ENCODE measurements around the gene C20orf141.
"Not testable (repeated sequence)": the region's sequence is repeated elsewhere in the genome, so short reads cannot be mapped to it uniquely, and the experiment has no call there.

C20orf141 gene, protein sequence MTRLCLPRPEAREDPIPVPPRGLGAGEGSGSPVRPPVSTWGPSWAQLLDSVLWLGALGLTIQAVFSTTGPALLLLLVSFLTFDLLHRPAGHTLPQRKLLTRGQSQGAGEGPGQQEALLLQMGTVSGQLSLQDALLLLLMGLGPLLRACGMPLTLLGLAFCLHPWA

DNA sequence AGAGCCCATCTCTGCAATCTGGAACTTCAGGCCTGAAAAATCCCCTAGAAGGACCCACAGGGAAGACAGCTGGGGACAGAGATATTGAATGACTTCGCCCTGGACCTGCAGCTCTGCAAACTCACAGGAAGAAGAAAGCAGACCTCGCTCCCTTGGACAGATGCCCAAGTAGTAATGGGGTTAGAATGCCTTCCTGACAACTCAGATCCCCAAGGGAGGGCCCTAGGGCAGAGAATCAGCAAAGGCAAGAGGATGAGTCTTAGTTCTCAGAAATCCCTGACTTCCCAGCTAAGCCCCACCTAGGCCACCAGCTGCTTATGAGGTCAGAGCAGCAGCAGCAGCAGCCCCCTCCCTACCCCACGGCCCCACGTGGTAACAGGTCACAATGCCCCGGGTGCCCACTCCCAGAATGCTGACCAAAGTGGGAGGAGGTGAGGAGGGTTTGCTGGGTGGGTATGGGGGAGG is at the start of gene C20orf141:
Gene C20orf141, plus strand, starts transcription at position 401 of the 465 bp plus-strand sequence. CDS start 198 bp downstream, outside the sequence.
- no peak for DNase-seq

DNA sequence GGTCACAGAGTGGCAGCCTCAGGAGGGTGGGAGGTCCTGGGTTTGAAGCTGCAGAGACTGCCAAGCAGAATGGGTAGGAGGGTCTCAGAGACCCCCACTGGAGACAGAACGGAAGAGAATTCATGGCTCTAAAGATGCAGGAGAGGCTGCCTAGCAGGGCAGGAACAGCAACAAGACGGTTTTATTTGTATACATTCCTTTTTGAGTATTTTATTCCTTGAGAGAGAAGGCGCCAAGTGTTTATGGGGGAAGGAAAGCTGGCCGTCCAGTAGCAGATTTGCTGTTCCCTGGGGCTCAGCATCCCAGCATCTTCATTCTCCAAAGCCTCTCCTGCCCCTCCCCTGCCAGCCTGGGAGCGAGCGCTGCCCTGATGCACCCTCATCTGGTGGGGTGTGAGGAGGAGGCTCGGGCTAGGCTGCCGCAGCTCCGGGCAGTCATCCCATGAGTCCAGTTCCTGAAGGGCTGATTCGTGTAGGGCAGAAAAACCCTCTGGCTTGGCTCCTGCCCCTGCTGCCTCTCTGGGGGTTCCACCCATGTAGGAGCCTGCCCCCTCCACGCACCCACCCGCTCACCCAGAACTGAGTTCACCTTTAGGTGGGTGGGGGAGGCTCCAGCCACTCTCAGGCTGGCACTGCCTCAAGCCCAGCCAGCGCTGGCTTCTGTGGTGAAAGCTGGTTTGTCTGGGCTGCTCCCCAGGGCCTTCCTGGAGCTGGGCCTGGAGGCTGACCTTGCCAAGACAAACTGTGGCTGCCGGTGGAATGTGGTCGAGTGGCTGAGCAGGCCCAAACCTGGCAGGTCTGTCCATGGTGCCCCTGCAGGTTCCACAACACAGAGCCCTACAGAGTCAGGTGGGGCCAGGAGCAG is 46.8 kb upstream of the C20orf141 start:
- no peak for DNase-seq

DNA sequence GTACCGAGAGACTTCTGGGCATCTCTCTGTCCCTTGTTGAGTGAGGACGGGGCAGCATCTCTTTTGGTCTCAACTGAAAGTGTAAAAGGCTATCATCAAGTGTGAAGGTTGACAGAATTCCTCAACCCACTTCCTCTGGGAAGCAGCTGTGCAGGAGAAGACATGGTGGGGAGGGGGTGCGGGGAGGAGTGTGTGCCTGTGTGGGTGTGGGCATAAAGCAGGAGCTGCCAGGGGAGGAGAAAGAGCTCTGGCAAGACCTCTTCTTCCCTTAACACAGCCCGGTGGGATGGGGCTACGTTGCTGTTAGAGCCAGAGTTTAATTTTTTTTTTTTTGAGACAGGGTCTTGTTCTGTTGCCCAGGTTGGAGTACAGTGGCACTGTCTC is 46.2 kb upstream of the C20orf141 start:
- no peak for DNase-seq

DNA sequence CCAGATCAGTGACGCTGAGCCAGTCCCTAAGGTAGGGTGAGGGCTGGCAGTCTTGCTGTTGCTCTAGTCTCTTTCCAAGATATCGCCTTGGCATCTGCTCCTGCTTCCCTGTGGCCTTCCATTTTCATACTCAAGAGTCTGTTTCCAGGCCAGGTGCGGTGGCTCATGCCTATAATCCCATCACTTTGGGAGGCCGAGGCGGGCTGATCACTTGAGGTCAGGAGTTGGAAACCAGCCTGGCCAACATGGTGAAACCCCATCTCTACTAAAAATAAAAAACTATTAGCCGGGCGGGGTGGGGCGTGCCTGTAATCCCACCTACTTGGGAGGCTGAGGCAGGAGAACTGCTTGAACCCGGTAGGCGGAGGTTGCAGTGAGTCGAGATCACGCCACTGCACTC is 44.7 kb upstream of the C20orf141 start:
- DNase-seq, result not testable (repeated sequence)

DNA sequence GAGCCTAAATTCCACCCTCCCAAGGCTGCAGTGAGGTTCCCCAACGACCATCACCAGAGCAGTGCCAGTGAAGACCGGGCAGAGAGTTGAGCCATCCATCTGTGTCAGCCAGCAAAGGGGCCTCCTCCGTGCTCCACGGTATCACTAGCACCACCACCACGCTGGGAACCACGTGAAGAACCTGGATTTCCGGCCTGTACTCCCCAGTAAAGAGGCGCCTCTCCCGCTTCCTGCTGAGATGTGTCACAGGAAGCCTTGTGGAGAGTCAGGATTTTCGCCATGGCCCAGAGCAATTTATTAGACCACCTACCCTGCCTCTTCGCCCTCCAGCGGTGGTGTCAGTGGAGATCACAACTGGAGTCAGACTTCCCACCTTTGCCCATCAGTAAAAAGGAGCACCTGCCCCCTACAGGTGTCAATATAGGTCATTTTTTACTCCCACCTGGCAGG is 43.1 kb upstream of the C20orf141 start:
- no peak for DNase-seq

DNA sequence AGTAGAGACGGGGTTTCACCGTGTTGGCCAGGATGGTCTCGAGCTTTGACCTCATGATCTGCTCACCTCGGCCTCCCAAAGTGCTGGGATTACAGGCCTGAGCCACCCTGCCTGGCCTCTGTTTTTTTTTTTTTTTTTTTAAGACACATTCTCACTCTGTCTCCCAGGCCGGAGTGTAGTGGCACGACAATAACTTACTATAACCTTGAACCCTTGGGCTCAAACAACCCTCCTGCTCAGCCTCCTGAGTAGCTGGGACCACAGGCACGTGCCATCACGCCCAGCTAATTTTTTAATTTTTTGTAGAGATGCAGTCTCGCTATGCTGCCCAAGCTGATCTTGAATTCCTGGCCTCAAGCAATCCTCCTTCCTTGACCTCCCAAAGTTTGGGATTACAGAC is 41.0 kb upstream of the C20orf141 start:
- DNase-seq, result no peak

DNA sequence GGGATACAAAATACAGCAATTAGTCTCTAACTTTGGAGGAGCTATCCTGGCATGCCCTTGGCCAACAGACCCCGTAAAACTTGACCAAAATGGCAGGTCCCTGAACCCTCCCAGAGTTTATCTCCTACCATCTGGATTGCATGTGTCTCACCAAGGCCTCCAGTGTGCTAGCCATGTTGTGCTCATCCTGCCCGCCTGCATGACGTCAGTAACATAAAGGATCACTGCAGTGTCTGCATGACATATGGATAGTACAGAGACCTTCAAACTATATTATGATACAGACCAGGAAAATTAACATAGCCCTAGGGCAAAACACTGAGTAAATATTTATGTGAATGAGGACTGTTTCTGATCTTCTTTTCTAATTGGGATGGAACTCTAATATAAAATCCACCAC is 39.6 kb upstream of the C20orf141 start:
- no peak for DNase-seq

DNA sequence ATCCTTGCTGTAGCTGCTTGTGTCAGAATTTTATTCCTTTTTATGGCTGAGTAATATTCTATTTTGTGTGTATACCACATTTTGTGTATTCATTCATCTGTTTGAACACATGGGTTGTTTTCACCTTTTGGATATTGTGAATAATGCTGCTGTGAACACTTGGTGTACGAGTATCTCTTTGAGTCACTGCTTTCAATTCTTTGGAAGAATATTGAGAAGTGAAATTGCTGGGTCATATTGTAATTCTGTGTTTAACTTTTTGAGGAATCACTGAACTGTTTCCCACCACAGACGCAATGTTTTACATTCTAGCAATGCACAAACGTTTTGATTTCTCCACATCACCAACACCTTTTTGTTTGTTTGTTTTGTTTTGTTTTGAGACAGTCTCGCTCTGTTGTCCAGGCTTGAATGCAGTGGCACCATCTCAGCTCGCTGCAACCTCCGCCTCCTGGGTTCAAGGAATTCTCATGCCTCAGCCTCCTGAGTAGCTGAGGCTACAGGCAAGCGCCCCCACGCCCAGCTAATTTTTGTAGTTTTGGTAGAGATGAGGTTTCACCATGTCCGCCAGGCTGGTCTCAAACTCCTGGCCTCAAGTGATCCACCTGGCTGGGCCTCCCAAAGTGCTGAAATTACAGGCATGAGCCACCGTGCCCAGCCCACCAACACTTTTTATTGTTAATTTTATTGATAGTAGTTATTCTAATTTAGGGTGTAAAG is 36.0 kb upstream of the C20orf141 start:
- no peak for DNase-seq

DNA sequence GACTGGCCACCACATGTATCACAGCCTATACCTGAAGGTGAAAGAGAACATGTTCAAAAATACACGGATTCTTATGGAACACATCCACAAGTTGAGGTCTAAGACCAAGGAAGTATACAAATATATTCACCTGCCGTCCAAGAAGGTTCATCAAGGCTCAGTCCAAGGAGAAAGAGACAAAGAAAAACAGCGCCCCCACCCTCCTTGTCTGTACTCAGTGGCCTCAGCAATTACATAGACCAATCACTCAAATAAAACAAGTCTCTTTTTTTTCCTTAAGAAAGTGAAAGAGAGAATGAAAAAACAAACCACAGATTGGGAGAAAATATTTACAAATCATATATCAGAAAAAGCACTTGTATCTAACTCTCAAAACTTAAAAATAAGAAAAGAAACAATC is 33.8 kb upstream of the C20orf141 start:
- no peak for DNase-seq

DNA sequence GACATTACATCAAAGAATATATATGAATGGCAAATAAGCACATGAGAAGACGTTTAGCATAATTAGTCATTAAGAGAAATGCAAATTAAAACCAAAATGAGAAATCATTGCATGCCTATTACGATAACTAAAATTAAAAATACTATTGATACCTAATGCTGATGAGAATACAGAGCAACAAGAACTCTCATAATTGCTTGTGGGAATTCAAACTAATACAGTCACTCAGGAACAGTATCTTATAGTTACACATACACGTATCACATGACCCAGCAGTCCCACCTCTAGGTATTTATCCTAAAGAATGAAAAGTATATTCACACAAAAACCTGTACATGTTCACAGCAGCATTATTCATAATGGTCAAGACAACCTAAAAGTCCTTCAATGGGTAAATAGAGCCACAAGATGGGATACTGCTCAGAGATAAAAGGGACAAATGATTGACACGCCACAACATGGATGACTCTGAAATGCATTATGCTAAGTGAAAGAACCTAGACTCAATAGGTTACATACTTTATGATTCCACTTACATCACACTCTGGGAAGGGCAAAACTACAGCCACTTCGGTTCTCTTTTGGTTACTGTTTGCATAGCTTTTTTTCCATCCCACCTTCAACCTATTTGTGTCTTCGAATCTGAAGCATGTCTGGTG is 30.8 kb upstream of the C20orf141 start:
- no peak for DNase-seq

DNA sequence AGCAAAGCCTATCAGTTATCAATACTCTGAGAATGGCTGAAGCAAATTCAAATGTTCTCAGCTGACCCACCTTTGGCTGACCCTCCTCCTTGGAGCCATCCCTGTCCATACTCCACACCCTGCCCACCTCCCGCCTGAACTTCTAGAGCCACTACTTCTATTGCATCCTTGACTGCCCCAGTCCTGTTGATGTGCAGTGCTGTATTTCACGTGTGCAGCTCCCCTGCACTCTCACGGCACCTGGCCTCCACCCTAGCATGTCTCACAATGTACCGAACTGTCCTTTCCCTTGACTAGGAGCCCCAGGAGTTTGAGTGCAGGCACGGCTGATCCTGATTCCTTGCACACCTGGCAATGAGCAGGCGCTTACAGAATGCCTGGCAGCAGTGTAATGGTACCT is 21.3 kb upstream of the C20orf141 start:
- DNase-seq, result no peak

DNA sequence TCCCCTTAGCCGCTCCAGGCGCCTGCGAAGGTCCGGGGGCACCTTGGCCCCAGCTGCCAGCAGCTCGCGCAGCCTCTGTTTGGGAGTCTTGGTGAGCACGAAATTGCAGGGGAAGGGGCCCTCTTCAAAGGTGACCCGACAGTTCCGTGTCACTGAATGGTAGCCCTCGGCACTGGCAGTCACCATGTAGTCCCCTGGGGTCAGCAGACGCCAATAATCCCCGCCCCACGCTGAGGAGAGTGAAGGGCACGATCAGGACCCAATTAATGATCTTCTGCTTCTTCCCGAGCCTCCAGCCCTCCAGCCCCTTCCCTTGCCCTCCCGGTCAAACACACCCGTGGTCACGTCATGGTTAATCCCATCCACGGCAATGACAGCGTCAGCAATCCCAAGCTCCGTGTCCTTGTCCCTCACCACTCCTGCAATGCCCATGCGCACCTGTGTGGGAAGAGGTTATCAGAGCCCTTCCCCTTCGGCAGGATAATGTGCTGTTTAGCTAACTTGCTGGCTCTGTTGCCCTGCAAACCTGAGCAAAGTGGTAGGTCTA is 20.5 kb upstream of the C20orf141 start:
- no peak for DNase-seq

DNA sequence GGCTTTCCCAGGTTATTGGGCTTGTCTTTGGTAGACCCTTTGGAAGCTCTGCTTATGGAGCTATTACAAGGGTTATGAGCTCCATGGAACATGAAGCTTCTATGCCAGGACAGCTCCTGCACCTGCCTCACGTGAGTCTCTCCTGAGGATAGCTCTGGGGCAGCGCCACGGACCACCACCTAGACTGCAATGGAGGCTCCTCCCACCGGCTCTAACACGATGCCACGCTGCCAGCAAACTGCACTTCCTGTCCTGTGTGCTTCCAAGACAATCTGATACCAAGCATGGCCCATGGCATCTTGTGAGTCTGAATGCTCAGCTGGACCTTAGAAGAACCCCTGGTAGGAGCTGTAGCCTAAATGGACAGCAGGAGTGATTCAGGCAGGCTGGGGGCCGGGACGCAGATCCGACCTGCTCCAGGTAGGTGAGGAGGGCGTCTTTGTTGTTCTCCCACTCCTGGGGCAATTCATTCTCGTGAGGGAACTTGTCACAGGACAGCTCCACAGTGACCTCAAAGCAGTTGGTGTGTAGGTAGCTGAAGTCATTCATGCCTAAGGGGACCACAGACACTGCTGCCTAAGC is 19.8 kb upstream of the C20orf141 start:
- DNase-seq, result no peak

DNA sequence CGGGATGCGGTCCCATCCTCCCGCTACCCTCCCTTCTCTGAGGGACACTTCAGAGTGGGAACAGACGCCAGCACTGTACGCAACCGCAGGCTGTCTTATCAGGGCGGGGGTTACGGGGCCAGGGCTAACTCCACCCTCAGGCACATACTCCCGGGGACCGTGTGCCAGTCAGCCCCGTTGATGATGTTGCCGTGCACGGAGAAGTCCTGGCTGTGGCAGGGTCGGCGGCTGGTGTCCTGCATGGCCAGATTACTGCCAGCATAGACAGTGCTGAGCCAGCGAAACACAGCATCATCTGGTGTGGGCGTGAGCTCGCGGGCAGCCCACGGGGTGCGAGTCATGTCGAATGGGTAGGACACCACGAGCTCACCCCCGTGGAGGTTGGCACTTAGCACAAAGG is 19.3 kb upstream of the C20orf141 start:
- no peak for DNase-seq

DNA sequence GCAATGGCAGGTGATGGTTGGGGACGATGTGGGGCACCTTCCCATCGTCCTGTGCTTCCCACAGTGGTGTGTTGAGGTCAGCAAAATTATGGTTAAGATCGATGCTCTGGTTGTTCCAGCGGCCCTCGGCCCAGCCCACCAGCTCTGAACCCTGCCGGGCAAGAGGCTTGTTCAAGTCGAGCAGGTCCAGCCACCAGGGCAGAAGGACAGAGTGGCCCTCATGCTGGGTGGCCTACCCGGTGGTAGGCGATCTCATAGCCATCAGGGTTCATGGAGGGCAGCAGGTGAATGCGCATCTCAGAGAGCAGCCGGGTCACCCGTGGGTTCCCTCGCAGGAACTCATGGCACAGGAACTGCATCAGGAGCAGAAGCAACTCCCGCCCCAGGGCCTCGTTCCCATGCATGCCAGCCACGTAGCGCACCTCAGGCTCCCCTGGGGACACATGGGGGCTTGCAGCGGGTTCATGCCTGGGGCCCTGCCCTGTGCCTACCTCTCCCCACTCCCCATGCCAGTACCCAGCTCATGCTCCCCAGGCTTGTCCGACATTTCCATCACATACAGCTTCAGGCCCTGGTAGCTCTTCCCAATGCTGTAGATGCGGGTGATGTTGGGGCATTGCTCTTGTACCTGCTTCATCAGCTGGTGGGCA is 18.7 kb upstream of the C20orf141 start:
- no peak for DNase-seq

DNA sequence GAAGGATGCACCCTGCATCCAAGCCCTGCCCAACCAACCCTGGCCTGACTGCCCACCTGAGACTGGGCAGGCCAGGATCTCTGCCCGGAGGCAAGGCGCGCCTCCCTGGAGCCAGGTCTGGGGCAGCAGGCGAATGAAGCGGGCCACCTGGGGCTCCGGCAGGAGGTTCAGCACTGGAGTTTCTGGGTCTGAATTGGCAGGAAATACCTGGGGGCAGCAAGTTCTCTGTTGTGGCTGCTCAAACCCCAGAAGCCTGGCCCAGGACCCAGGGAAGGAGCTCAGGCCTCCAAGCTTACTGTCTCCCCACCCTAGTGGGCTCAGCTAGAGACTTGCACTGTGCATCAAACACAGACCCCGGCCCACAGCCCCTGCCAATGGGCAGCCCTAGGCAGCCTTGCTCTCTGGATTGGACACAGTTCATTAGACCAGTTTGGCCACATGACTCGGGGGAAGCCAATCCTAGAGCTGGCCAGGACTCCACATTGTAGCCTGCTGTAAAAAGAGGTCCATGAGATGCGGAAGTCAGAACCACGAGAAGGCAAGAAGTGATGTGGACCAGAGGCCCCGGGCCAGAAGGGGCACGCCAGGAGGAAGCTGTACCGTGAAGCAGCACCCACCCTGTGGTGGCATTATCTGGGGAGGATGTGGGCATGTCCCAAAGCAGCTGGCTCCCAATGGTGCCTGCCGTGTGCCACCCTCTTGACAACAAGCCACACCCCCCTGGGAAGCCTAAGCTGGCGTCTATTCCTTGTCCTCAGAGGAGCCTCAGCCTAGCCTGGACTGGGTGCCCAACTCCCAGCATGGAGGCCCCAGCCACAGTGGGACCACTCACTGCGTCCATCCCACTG is 17.4 kb upstream of the C20orf141 start:
- no peak for DNase-seq

DNA sequence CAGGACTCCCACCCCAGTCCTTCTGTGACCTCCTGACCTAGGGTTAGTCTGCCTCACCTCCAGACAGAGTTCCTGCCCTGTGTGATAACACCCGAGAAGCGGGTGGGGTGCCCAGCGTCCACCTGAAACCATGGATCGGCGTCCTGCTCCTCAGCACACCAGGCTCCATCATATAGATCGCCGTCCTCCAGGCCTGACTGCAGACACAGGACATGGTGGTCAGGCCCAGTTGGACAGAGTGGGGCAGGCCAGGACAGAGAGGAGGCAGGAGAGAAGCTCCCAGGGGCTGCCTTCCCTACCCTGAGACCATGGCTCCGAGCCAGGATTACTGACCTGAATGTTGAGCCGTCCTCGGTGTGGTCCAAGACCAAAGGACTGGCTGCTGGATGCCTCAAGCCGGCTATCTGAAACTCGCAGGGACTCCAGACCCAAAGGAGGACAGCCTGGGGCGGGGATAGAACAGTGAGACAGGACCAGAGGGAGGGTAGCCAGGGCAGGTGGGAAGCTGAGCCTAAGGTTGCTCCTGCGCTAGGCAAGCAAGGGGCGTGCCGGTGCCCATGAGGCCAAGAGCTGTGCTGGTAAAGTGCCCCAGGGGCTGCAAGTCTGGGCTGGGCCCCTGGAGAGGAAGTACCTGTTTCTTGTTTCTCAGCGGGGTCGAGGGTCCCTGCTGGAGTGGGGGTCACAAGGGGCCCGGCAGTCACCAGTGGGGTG is 16.5 kb upstream of the C20orf141 start:
- no peak for DNase-seq

DNA sequence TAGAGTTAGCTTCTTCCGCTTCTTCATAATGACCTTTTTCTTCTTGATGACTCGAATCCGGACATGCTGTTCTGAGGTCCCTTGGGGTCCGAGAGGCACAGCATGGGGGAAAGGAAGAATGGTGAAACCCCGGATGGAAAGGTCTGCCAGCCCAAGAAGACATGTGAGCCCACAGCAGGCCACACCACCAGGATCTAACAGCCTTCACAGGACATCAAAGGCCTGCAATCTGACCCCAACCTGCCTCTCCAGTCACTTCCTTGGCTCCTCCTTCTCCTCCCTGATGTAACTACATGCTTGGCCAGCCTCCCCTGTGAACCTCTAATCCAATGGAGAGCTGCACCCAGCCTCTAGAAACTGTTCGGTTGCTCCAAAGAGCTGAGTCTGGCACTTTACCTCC is 16.0 kb upstream of the C20orf141 start:
- no peak for DNase-seq

DNA sequence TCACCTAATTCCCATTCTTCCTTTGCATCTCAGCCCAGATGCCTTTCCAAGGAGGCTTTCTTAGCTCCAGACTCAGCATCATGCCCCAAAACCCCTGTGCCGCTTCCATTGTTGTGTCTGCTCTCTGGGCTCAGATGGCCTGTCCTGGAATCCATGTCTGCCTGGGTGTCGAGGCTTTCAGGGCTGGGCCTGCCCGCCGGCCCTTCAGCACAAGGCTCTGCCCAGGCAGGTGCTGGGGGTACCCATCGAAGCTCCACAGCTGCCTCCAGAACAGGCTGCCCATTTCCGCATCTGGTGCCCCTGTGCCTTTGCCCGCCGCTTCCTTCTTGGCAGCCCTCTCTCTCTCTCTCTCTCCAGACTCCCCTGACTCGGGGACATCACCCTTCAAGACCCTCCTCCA is 15.5 kb upstream of the C20orf141 start:
- DNase-seq, result no peak

Data from NCI-H1436 treated with DMSO at 0.1 percent for 48 hours (cell line).